SU-DHL-6 (cell line): ENCODE results near the gene HYCC2.

ENCODE experiments used
- H2AFZ ChIP-seq: fragments of 200-600 bp; sonication (generic); 2 replicates; pipeline ENCODE4 v1.6.1; 2014; ENCODE audit warnings: low read depth, mild to moderate bottlenecking, moderate library complexity, mixed read lengths, antibody characterized with exemption, low read length; ENCODE audit not compliant: severe bottlenecking
- H3F3A ChIP-seq: fragments of 200-600 bp; shearing (Covaris generic); 2 replicates; pipeline ENCODE4 v1.6.0; 2016; ENCODE audit warnings: antibody characterized with exemption, mild to moderate bottlenecking; ENCODE audit not compliant: insufficient read depth
- H3K27ac ChIP-seq: fragments of 200-600 bp; sonication (generic); 2 replicates; pipeline ENCODE4 v1.5.1; 2016; ENCODE audit warnings: low read depth, mild to moderate bottlenecking, low read length, moderate library complexity, mixed read lengths
- H3K27me3 ChIP-seq: fragments of 200-600 bp; sonication (generic), shearing (Covaris generic); 2 replicates; pipeline ENCODE4 v1.6.0; 2014; ENCODE audit warnings: mild to moderate bottlenecking, low read length
- H3K36me3 ChIP-seq: fragments of 200-600 bp; sonication (generic); 2 replicates; pipeline ENCODE4 v1.6.1; 2014; ENCODE audit warnings: mild to moderate bottlenecking, low read length, mixed read lengths
- H3K4me2 ChIP-seq: fragments of 300-600, 200-600 bp; shearing (Covaris generic), sonication (generic); 2 replicates; pipeline ENCODE4 v1.6.0; 2014; ENCODE audit warnings: low read length, low read depth, mild to moderate bottlenecking; ENCODE audit not compliant: poor library complexity, severe bottlenecking
- H3K4me3 ChIP-seq: fragments of 200-600 bp; sonication (generic); 2 replicates; pipeline ENCODE4 v1.5.1; 2014; ENCODE audit warnings: antibody characterized with exemption, low read length, mild to moderate bottlenecking, mixed read lengths; ENCODE audit not compliant: insufficient read depth, poor library complexity, severe bottlenecking
- H3K79me2 ChIP-seq: fragments of 200-600 bp; sonication (generic); 2 replicates; pipeline ENCODE4 v1.6.1; 2014; ENCODE audit warnings: mild to moderate bottlenecking, low read length, moderate library complexity; ENCODE audit not compliant: insufficient read depth
- H3K9ac ChIP-seq: fragments of 200-600 bp; sonication (generic); 2 replicates; pipeline ENCODE4 v1.7.0; 2014; ENCODE audit warnings: mild to moderate bottlenecking, low read length
- H3K9me2 ChIP-seq: fragments of 200-600 bp; sonication (generic); replicated peaks from 2 replicates; pipeline ENCODE4 v1.6.1; 2014; ENCODE audit warnings: low read length; ENCODE audit not compliant: insufficient read depth
- H3K9me3 ChIP-seq: fragments of 200-600 bp; sonication (generic); 2 replicates; pipeline ENCODE4 v1.6.1; 2014; ENCODE audit warnings: low read length, mixed read lengths; ENCODE audit not compliant: insufficient read depth
- H4K20me1 ChIP-seq: fragments of 200-600 bp; sonication (generic); 2 replicates; pipeline ENCODE4 v1.6.1; 2014; ENCODE audit warnings: low read depth, mild to moderate bottlenecking, antibody characterized with exemption, low read length, moderate library complexity, mixed read lengths
- CTCF ChIP-seq: fragments of 200-600 bp; sonication (generic); IDR thresholded peaks from one replicate; pipeline ENCODE4 v1.5.1; 2017; ENCODE audit warnings: antibody characterized with exemption, mild to moderate bottlenecking, low read length, moderate library complexity; ENCODE audit not compliant: insufficient read depth, poor library complexity, severe bottlenecking
- EZH2phosphoT487 ChIP-seq: fragments of 200-600 bp; sonication (generic), shearing (Covaris generic); conservative IDR thresholded peaks from 2 replicates; pipeline ENCODE4 v1.6.1; 2018; ENCODE audit warnings: mild to moderate bottlenecking, antibody characterized with exemption, low read length, moderate library complexity, mixed read lengths

The HYCC2 gene

GRCh38 chr2:201074996-201075395 lies 3.5 kb upstream of the HYCC2 start:
- no peaks in the 10 kb centered on the region for H4K20me1 ChIP-seq
- no peak overlapping the region for H2AFZ ChIP-seq
- H3K9me3 ChIP-seq = no peaks in the 10 kb centered on the region
- H3F3A ChIP-seq = 0 out of 2 replicates have a peak, but pooled peaks cover 13% of the 10 kb centered on the region
- H3K4me2 ChIP-seq = no peak overlapping the region
- no peaks in the 10 kb centered on the region for H3K27me3 ChIP-seq
- TF ChIP-seq CTCF = no peak
- TF ChIP-seq EZH2phosphoT487 = no peak
- H3K36me3 ChIP-seq = peaks cover 4% of the 10 kb centered on the region; the same call in 1 of the 2 replicates
- H3K4me3 ChIP-seq = no peak overlapping the region
- no peaks in the 10 kb centered on the region for H3K9me2 ChIP-seq
- H3K79me2 ChIP-seq = peaks cover 42% of the 10 kb centered on the region
- no peak overlapping the region for H3K27ac ChIP-seq
- no peak overlapping the region for H3K9ac ChIP-seq

DNA sequence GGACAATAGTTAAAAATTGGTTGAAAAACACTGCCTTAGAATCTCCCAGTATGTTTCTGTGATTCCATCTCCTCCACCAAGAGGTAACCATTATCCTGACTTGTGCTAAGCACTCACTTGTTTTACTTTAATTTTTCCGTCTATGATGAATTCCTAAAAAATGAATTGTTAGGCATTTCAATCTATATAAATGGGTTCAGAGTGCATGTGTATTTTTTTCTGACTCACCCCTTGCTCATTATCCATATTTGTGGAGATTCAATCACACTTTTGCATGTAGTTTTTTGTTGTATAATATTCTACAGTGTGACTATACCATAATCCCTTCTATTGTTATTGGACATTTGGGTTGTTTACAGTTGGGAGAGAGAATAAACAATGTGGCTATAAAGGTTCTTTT lies 1.6 kb upstream of the HYCC2 start:
- no peak for TF ChIP-seq CTCF
- no peak for TF ChIP-seq EZH2phosphoT487
- Histone ChIP-seq H4K20me1 (no peaks in the 10 kb centered on the region), H3K79me2 (peaks cover 61% of the 10 kb centered on the region), H3K9ac (peak overlapping the region; percentile 69), H3K36me3 (no peaks in the 10 kb centered on the region), H3K4me3 (peak overlapping the region; percentile 86), H3K9me3 (no peaks in the 10 kb centered on the region), H2AFZ (no peak overlapping the region), H3F3A (peaks cover 4% of the 10 kb centered on the region; the same call in 1 of the 2 replicates), H3K9me2 (no peaks in the 10 kb centered on the region), H3K27me3 (no peaks in the 10 kb centered on the region), H3K4me2 (peak overlapping the region; percentile 100), H3K27ac (no peak overlapping the region)

DNA sequence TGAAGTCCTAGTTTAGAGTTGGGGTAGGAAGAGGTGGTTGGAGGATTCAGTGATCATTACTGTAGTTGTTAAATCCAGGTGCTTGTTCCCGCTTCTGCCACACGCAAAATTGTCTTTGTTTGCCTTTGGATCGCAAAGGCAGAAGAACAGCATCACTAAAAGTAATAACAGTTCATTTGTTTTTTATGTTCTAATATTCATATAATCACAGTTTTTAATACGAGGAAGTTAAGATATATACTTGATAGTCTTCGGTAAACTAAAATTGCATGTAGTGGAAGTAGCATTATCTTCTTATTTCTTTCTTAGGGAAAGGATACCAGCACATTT lies 695 bp upstream of the HYCC2 start:
- Histone ChIP-seq H3K79me2 (peaks cover 70% of the 10 kb centered on the region), H3K36me3 (0 out of 2 replicates have a peak, but pooled peaks cover 2% of the 10 kb centered on the region), H4K20me1 (no peaks in the 10 kb centered on the region), H3F3A (peaks cover 4% of the 10 kb centered on the region; the same call in 1 of the 2 replicates), H2AFZ (peak overlapping the region; percentile 81), H3K27me3 (no peaks in the 10 kb centered on the region), H3K9me3 (no peaks in the 10 kb centered on the region), H3K9me2 (no peaks in the 10 kb centered on the region), H3K9ac (peak overlapping the region; percentile 69), H3K4me3 (peak overlapping the region; percentile 86), H3K27ac (peak overlapping the region; percentile 72), H3K4me2 (peak overlapping the region; percentile 100)
- TF ChIP-seq EZH2phosphoT487 (no peak), CTCF (no peak)
